Stimulated activated CD8-positive, alpha-beta memory T cell treated with anti-CD3 and anti-CD28 coated beads, Interleukin-15, amount 100 ng/mL, for 48 hours (primary cell): ENCODE results near the gene RHBG.

Experiments used
- DNase-seq, 2 donors: peaks; one replicate each; pipeline ENCODE4 v3.0.0-alpha.2; 2020; ENCODE audit warnings: low read depth in 2 of 2

RHBG gene

DNA sequence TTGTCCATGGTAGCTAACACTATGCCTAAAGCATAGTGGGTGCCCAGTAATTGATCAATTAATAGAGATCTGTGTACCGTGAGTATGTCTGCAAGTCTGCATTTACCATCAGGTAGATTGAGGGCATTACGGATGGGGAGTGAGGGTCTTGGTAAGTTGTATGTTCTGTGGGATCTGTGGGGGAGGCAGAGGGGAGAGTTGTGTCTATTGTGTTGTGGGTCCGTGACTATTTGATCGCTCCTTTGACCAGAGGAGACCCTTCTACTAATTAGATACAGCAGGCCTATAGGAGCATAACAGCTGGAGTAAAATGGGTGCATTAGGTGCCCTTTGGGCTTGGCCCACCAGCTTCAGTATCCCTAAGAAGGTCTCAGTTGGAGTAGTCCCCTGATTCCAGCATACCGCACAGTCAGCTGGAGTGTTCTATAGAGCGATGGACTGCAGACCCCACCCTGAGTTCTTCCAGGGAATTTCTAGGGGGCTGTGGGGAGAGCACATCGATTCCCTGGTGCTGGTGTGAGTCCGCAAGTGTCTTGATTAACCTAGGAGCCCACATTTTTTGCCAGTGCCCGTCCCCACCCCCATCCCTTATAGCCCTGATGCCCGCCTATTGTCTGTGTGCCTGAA, 55.9 kb downstream of the RHBG start:
- DNase-seq, result no peak

- DNase-seq, result no peak
Measured at GRCh38 chr1:156425943-156426342, 56.9 kb downstream of the RHBG start.

- DNase-seq, result no peak
Measured at GRCh38 chr1:156427957-156428356, 58.9 kb downstream of the RHBG start.

- no peak for DNase-seq
Measured at GRCh38 chr1:156428746-156429288, 59.8 kb downstream of the RHBG start.

DNA sequence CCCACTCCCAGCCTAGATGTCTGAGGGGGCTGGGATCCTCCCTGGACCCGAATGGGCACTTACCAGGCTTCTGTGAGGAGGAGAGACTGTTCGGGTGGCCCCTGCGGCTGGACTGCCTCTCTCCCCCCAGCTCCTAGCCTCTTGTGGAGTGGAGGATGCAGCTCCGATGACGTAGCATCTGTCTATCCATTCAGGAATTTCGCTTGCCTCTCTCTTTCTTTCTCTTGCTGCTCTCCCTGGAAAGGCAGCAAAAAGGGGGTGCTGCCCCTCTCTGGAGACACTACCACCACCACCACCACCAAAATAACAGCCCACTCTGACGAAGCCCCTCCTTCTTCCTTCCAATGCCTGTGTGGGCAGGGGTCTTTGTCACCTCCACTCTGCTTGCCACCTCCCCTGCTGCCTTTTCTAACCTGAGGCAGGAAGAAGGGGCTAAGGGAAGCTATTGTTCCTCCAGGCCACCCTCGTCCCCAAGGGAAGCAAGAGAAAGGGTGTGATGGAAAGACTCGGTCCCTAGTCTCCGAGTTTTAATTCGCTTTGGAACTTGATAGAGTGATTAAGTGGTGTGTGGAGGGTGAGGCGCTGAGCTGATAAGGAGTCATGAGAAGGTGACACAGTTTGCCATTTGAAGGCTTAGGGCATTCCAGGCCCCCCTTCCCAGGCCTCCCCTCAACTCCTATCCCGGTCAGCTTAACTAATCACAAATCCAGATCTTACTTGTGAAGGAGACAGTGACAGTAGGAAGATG, 60.5 kb downstream of the RHBG start:
- DNase-seq, result no peak

- no peak for DNase-seq
Measured at GRCh38 chr1:156430303-156430702, 61.3 kb downstream of the RHBG start.

- DNase-seq, result no peak
Measured at GRCh38 chr1:156430866-156431265, 61.9 kb downstream of the RHBG start.

DNA sequence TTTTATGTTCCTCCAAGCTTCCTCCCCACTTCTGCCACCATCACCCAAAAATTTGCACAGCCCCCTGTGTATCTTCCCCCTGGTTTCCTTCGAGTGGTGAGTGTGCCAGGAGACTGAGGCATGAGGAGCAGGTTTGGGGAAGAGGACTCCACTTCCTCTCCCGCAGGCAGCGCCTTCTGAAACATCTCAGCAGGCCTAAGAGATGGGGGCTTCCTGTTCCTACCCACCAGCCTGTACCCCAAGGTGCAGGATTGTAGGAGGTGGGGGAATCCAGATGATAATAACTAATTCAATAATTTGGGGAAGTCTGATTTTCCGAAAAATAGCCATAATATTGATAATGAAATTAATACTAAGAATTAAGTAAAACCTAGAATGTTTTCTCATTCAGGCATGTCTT, 62.4 kb downstream of the RHBG start:
- DNase-seq, result no peak

GRCh38 chr1:156431769-156432668, 63.0 kb downstream of the RHBG start:
- DNase-seq, result no peak

- DNase-seq, result no peak
Measured at GRCh38 chr1:156432669-156433018, 63.6 kb downstream of the RHBG start.

DNA sequence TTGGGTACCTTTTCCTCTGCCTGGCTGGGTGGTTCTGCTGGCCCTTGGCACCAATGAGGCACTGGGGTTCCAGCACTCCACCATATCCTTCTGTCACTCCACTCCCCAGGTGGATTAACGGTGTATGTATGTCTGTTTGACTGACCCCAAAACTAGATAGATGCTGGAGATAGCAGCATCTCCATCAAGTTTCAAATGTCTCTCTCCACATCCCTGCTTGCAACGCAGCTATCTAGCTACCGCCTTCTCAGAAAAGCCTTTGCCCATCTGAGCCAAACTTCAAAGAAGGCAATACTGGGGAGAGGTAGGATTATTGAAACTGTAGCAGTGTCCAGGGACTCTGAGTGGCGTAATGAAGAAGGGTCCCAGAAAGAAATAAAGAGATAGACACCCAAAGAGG, 64.0 kb downstream of the RHBG start:
- no peak for DNase-seq

- no peak for DNase-seq
Measured at GRCh38 chr1:156433602-156434001, 64.6 kb downstream of the RHBG start.
